HepG2 (cell line): ENCODE data around the gene DDT. TPM values are rescaled to one million over a fixed set of nuclear protein-coding genes. Genes with fewer than 3 reads are reported as not detected.

Experiments
- ATAC-seq: fragments of 200-7000 bp; cut with Tn5 transposase; 3 replicates; pipeline ENCODE4 v1.9.1; 2020; ENCODE audit warnings: mild to moderate bottlenecking, moderate library complexity
- BruUV-seq: library from RNA; stranded (reverse); fragments of 400-500 nt; replicated peaks from 2 replicates; lab custom pipeline; 2021; lab: Mats Ljungman, UMichigan
- CTCF ChIA-PET: fragments of 300-600 bp; formaldehyde crosslinking; extraction: SDS; loops from one replicate; lab custom pipeline; 2021; ENCODE audit warnings: low total read pairs, inconsistent platforms, low intra/inter-chr PET ratio; lab: Yijun Ruan, JAX
- POLR2A ChIA-PET: fragments of 350-600 bp; sonication (Branson Sonifier 250); formaldehyde crosslinking; loops from one replicate; lab custom pipeline; 2020; ENCODE audit warnings: antibody characterized with exemption, inconsistent platforms; lab: Yijun Ruan, JAX
- DNase-seq: peaks from one replicate; pipeline ENCODE4 v3.0.0-alpha.2; 2015; ENCODE audit warnings: low spot score
- FAIRE-seq: peaks from 3 replicates; lab custom pipeline; 2011; peaks lifted over from hg19 to GRCh38; lab: Jason Lieb, UNC
- H2AFZ ChIP-seq: one replicate; pipeline ENCODE4 v1.6.1; 2011; ENCODE audit warnings: low read length, inconsistent platforms
- H3K27ac ChIP-seq: fragments of 300-600 bp; 3 replicates; pipeline ENCODE4 v1.8.0; 2011; ENCODE audit warnings: mixed run types, mild to moderate bottlenecking, mixed read lengths, low read length, inconsistent platforms; ENCODE audit not compliant: insufficient read depth; ENCODE audit errors: extremely low read length
- H3K27me3 ChIP-seq, 2 experiments: fragments of 200-600 bp in 1 of 2; 2 replicates in 1 of 2; 3 replicates in 1 of 2; pipeline versions ENCODE4 v1.6.0 to v1.8.0; 2011; ENCODE audit warnings: low read length in 2 of 2, mild to moderate bottlenecking in 2 of 2, moderate library complexity in 2 of 2, inconsistent platforms in 1 of 2; ENCODE audit not compliant: insufficient read depth in 2 of 2, control insufficient read depth in 1 of 2
- H3K36me3 ChIP-seq, 2 experiments: fragments of 200-600 bp in 1 of 2; replicated peaks in 1 of 2; 2 replicates in 1 of 2; 3 replicates in 1 of 2; pipeline versions ENCODE4 v1.5.1 to v1.8.0; 2011; ENCODE audit warnings: low read length in 2 of 2, inconsistent platforms in 1 of 2; ENCODE audit not compliant: insufficient read depth in 2 of 2, control insufficient read depth in 1 of 2
- H3K4me1 ChIP-seq: 2 replicates; pipeline ENCODE4 v1.5.1; 2012; ENCODE audit warnings: low read length, inconsistent platforms; ENCODE audit not compliant: insufficient read depth
- H3K4me2 ChIP-seq: 2 replicates; pipeline ENCODE4 v1.6.0; 2011; ENCODE audit warnings: low read depth, low read length, inconsistent platforms
- H3K4me3 ChIP-seq, 3 experiments: fragments of 200-600 bp in 1 of 3; sonication (generic), shearing (Covaris generic) in 1 of 3; replicated peaks in 1 of 3; 2 replicates each; pipeline ENCODE4 v1.5.1; 2011 to 2016; ENCODE audit warnings: low read length in 3 of 3, inconsistent platforms in 2 of 3, low read depth in 2 of 3, mild to moderate bottlenecking in 2 of 3, control low read depth in 1 of 3, mixed read lengths in 1 of 3; ENCODE audit not compliant: insufficient read depth in 1 of 3
- H3K79me2 ChIP-seq: one replicate; pipeline ENCODE4 v1.6.1; 2011; ENCODE audit warnings: low read length, inconsistent platforms; ENCODE audit not compliant: insufficient read depth
- H3K9ac ChIP-seq: 2 replicates; pipeline ENCODE4 v1.6.0; 2011; ENCODE audit warnings: mild to moderate bottlenecking, low read depth, low read length, inconsistent platforms; ENCODE audit not compliant: insufficient read depth
- H3K9me3 ChIP-seq: 2 replicates; pipeline ENCODE4 v1.5.1; 2012; ENCODE audit warnings: mild to moderate bottlenecking, low read length
- H4K20me1 ChIP-seq: 2 replicates; pipeline ENCODE4 v1.6.0; 2011; ENCODE audit warnings: inconsistent platforms, mild to moderate bottlenecking, low read length, moderate library complexity; ENCODE audit not compliant: insufficient read depth
- AGO2 ChIP-seq: fragments of 200-400 bp; formaldehyde crosslinking; optimal IDR thresholded peaks from 2 replicates; pipeline ENCODE3; 2017; ENCODE audit warnings: mild to moderate bottlenecking, low read depth, low read length, moderate library complexity
- ETV6 ChIP-seq: sonication (generic); formaldehyde crosslinking; conservative IDR thresholded peaks from 2 replicates; pipeline ENCODE4 v1.4.0; 2020; ENCODE audit warnings: missing genetic modification reagents
- FOXP1 ChIP-seq, 2 experiments: fragments of 450-650 bp in 1 of 2; IDR thresholded peaks; 2 replicates each; pipeline ENCODE4 v1.6.1; 2017 to 2018; ENCODE audit warnings: antibody characterized with exemption in 1 of 2
- HDAC6 ChIP-seq: fragments of 200-600 bp; sonication (generic); IDR thresholded peaks from 2 replicates; pipeline ENCODE4 v1.7.0; 2017; ENCODE audit warnings: mild to moderate bottlenecking, antibody characterized with exemption, low read length, low read depth
- KMT2A ChIP-seq: sonication (generic); formaldehyde crosslinking; IDR thresholded peaks from 2 replicates; pipeline ENCODE4 v1.4.0; 2020; ENCODE audit warnings: missing genetic modification reagents
- SAP130 ChIP-seq: IDR thresholded peaks from 2 replicates; pipeline ENCODE4 v1.6.1; 2016; ENCODE audit warnings: low read depth
- SOX13 ChIP-seq, 3 experiments: fragments of 450-650 bp in 1 of 3; sonication (generic) in 1 of 3; formaldehyde crosslinking in 1 of 3; IDR thresholded peaks in 2 of 3; conservative IDR thresholded peaks in 1 of 3; 2 replicates each; pipeline versions ENCODE4 v1.5.0 to v1.6.1; 2016 to 2020; ENCODE audit warnings: antibody characterized with exemption in 1 of 3, mild to moderate bottlenecking in 1 of 3, missing compliant biosample characterization in 1 of 3, missing genetic modification reagents in 1 of 3, moderate library complexity in 1 of 3
- ZNF607 ChIP-seq: sonication (generic); formaldehyde crosslinking; IDR thresholded peaks from 2 replicates; pipeline ENCODE4 v1.5.1; 2020; ENCODE audit warnings: missing genetic modification reagents, mild to moderate bottlenecking, borderline replicate concordance
- ZNF652 ChIP-seq: IDR thresholded peaks from 2 replicates; pipeline ENCODE4 v1.6.1; 2016; ENCODE audit warnings: low read depth, borderline replicate concordance
- ZNF747 ChIP-seq: sonication (generic); formaldehyde crosslinking; IDR thresholded peaks from 2 replicates; pipeline ENCODE4 v1.8.1; 2023; ENCODE audit warnings: missing genetic modification reagents, mild to moderate bottlenecking, borderline replicate concordance
- WGBS: methylation state at CpG from one replicate; pipeline ENCODE4 v1.1.6; 2017; ENCODE audit warnings: low lambda C conversion rate; 5-methylcytosine and 5-hydroxymethylcytosine counted together
- in situ Hi-C: cut with HindIII; loops from 2 replicates; pipeline ENCODE4 v1.10.0; 2017; ENCODE audit warnings: low pct_unique_long_range_greater_than_20kb; ENCODE audit not compliant: extremely low pct_ligation_motif_present
- intact Hi-C: fragments of 100-400 bp; cut with micrococcal nuclease; formaldehyde crosslinking; loops from one replicate; pipeline ENCODE4 v1.10.0; 2022; ENCODE audit not compliant: unreplicated experiment
- polyA plus RNA-seq, 8 experiments: library from polyadenylated mRNA; depleted of rRNA in 3 of 8; stranded (reverse) in 7 of 8; unstranded in 1 of 8; fragments of >200 nt; fragmentation: Illumina TruSeq in 4 of 8; extraction: Trizol in 4 of 8; gene quantifications; 2 replicates each; pipeline versions ENCODE4 v1.2.1 to v1.2.3, GENCODE V29; 2011 to 2016; ENCODE audit warnings: low read depth in 4 of 8, missing spikeins in 1 of 8, mixed read lengths in 1 of 8; ENCODE audit not compliant: insufficient read depth in 1 of 8
- total RNA-seq, 5 experiments: library from RNA; depleted of rRNA; stranded (reverse); fragments of >200 nt; fragmentation: Illumina TruSeq; extraction: Trizol; gene quantifications; 2 replicates each; pipeline ENCODE4 v1.2.3, GENCODE V29; 2016; ENCODE audit warnings: low read depth in 1 of 5
- TF ChIP-seq, protein P1 (sequence below): sonication (generic); formaldehyde crosslinking; IDR thresholded peaks from 2 replicates; pipeline ENCODE4 v1.9.0; 2021; ENCODE audit warnings: missing genetic modification reagents, borderline replicate concordance
- TF ChIP-seq, protein P2 (sequence below): sonication (generic); formaldehyde crosslinking; IDR thresholded peaks from 2 replicates; pipeline ENCODE4 v1.5.1; 2020; ENCODE audit warnings: missing genetic modification reagents, mild to moderate bottlenecking, borderline replicate concordance

The DDT gene
- total and polyA plus RNA-seq, 2 of the 13 experiments (the other 11 are each of a cell fraction or from before 2014, with no cell fraction given): 143 to 181 TPM

- no peak for TF ChIP-seq FOXP1 (IDR thresholded peaks at IDR 0.05)
- no peak for TF ChIP-seq FOXP1 (CRISPR knock-in tag; IDR thresholded peaks at IDR 0.05)
Measured at GRCh38 chr22:24016156-24016555, 41.9 kb upstream of the DDT start (continued).

GRCh38 chr22:24011735-24012068 lies 37.5 kb upstream of the DDT start:
- Histone ChIP-seq H3K9me3 (no peaks in the 10 kb centered on the region), H3K36me3 (no peaks in the 10 kb centered on the region), H3K4me1 (peaks cover 58% of the 10 kb centered on the region), H4K20me1 (no peaks in the 10 kb centered on the region; the same call in 1 of the 2 replicates), H3K79me2 (peaks cover 48% of the 10 kb centered on the region), H3K4me3 (peak overlapping the region; percentile 89 to 97 (median 95)), H3K27ac (peak overlapping the region; percentile 87), H2AFZ (no peak overlapping the region), H3K9ac (peak overlapping the region; percentile 82), H3K27me3 (no peaks in the 10 kb centered on the region; a peak in 1 of 5 replicates), H3K4me2 (peak overlapping the region; percentile 86)
- in situ Hi-C loops: no loop called here
- intact Hi-C loops: no loop called here
- no peak for DNase-seq
- TF ChIP-seq SOX13 (IDR thresholded peaks at IDR 0.05): no peak
- no peak for TF ChIP-seq SOX13 (CRISPR knock-in tag; conservative IDR thresholded peaks at IDR 0.05 in 1 of 2, IDR thresholded peaks at IDR 0.05 in 1 of 2)
- 0 out of 2 replicates have a peak, but pooled peaks have one; percentile 1 for TF ChIP-seq KMT2A (CRISPR knock-in tag)
- 0 out of 2 replicates have a peak, but pooled peaks have one; percentile 5 for TF ChIP-seq ETV6 (CRISPR knock-in tag)
- TF ChIP-seq AGO2: peak; percentile 9
- 0 out of 2 replicates have a peak, but pooled peaks have one; percentile 11 for TF ChIP-seq ZNF607
- TF ChIP-seq, protein P1, sequence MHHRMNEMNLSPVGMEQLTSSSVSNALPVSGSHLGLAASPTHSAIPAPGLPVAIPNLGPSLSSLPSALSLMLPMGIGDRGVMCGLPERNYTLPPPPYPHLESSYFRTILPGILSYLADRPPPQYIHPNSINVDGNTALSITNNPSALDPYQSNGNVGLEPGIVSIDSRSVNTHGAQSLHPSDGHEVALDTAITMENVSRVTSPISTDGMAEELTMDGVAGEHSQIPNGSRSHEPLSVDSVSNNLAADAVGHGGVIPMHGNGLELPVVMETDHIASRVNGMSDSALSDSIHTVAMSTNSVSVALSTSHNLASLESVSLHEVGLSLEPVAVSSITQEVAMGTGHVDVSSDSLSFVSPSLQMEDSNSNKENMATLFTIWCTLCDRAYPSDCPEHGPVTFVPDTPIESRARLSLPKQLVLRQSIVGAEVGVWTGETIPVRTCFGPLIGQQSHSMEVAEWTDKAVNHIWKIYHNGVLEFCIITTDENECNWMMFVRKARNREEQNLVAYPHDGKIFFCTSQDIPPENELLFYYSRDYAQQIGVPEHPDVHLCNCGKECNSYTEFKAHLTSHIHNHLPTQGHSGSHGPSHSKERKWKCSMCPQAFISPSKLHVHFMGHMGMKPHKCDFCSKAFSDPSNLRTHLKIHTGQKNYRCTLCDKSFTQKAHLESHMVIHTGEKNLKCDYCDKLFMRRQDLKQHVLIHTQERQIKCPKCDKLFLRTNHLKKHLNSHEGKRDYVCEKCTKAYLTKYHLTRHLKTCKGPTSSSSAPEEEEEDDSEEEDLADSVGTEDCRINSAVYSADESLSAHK: no peak
- TF ChIP-seq ZNF652 (CRISPR knock-in tag): 0 out of 2 replicates have a peak, but pooled peaks have one; percentile 65
- TF ChIP-seq, protein P2, sequence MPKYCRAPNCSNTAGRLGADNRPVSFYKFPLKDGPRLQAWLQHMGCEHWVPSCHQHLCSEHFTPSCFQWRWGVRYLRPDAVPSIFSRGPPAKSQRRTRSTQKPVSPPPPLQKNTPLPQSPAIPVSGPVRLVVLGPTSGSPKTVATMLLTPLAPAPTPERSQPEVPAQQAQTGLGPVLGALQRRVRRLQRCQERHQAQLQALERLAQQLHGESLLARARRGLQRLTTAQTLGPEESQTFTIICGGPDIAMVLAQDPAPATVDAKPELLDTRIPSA (CRISPR knock-in tag): 0 out of 2 replicates have a peak, but pooled peaks have one; percentile 17
- TF ChIP-seq SAP130 (CRISPR knock-in tag): no peak
- 0 out of 2 replicates have a peak, but pooled peaks have one; percentile 61 for TF ChIP-seq HDAC6
- TF ChIP-seq ZNF747: 0 out of 2 replicates have a peak, but pooled peaks have one; percentile 6
- CTCF ChIA-PET: no interaction called here
- WGBS: 0% methylated on average over 10 of the region's 10 CpGs
- ATAC-seq: peak; percentile 2
- POLR2A ChIA-PET: interaction anchor here (1.5 to 1.8 kb wide), 2 partner anchors 14 to 134 kb away, joined by 5 to 7 read pairs; no protein-coding TSS in a partner anchor
- FAIRE-seq: no peak
- TSS peak; percentile 40 for BruUV-seq
